ENCODE results near the gene MUS81. TPM values are rescaled to one million over a fixed set of nuclear protein-coding genes. Genes with fewer than 3 reads are reported as not detected.

The MUS81 gene
- total RNA-seq, 1 donor from 2014 or later = 36.8 TPM

DNA sequence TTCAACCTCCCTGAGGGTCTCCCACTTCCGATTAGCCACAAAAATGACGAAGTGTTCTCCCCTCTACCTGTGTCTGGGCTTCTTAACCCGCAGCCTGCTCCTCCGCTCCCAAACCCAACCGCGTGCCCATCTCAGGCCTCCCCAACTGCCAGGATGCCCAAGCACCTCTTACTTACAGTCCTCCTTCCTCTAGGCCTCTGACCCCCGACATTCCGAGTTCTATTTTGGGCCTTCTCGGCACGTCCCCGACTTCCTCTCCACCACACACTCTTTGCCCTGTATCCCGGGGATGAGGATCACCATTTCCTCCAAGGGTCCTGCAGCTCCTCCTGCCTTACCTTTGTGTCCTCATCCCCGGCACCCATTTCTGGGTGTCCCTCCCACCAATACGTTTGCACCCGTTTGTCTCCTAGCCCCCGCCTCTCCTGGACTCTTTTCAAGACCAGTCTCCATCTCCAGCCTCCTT is 388 bp upstream of the MUS81 start:
- H3K4me2 ChIP-seq = peak overlapping the region; percentile 90
- peak overlapping the region; percentile 88 for H3K27ac ChIP-seq
- peak overlapping the region; percentile 1 for H3K9ac ChIP-seq
- Mint-ChIP-seq H3K4me3 (peak overlapping the region; percentile 95), H3K27me3 (ENCODE audit: insufficient read depth, low read depth) (peaks cover 23% of the 10 kb centered on the region), H3K4me1 (peaks cover 33% of the 10 kb centered on the region), H3K36me3 (peaks cover 25% of the 10 kb centered on the region), H3K27ac (peak overlapping the region; percentile 100), H3K9me3 (peaks cover 3% of the 10 kb centered on the region)
- H3K79me2 ChIP-seq (ENCODE audit: low read depth) = peaks cover 47% of the 10 kb centered on the region
- DNase-seq (ENCODE audit: low spot score) = peak; percentile 64
- peak overlapping the region; percentile 87 for H3K4me3 ChIP-seq
- peaks cover 10% of the 10 kb centered on the region for H3K4me1 ChIP-seq
- peaks cover 7% of the 10 kb centered on the region for H3K36me3 ChIP-seq
- no peaks in the 10 kb centered on the region for H3K9me3 ChIP-seq (ENCODE audit: low read depth)
- TF ChIP-seq EZH2phosphoT487 (IDR thresholded peaks at IDR 0.05) (no peak), CTCF (IDR thresholded peaks at IDR 0.05) (no peak), EZH2 (IDR thresholded peaks at IDR 0.05) (no peak)
- peaks cover 59% of the 10 kb centered on the region for H3F3A ChIP-seq (ENCODE audit: low read depth)
- H4K20me1 ChIP-seq (ENCODE audit: low read depth) = peaks cover 35% of the 10 kb centered on the region
- no peaks in the 10 kb centered on the region for H3K27me3 ChIP-seq
- H2AFZ ChIP-seq (replicated peaks) = peak overlapping the region; percentile 20

DNA sequence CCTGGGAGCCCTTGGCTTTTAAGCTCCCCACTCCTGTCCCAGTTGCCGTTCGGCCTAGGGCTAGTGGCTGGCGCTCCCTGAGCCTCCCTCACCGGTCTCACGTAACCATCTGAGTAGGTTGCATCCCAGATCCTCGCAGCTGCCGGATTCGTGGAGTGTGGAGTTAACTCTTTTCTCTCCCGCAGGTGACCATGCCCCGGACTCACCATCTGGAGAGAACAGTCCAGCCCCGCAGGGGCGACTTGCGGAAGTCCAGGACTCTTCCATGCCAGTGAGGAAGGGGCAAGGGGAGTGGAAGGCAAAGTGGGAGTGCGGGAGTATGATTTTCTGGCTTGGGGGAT is 902 bp downstream of the MUS81 start:
- H3K4me3 ChIP-seq = peak overlapping the region; percentile 87
- no peak overlapping the region for H3K27ac ChIP-seq
- peaks cover 22% of the 10 kb centered on the region for H4K20me1 ChIP-seq (ENCODE audit: low read depth)
- H3K36me3 Mint-ChIP-seq = peaks cover 17% of the 10 kb centered on the region
- peak; percentile 43 for DNase-seq (ENCODE audit: low spot score)
- no peak for TF ChIP-seq CTCF (IDR thresholded peaks at IDR 0.05)
- no peaks in the 10 kb centered on the region for H3K9me3 ChIP-seq (ENCODE audit: low read depth)
- H3K36me3 ChIP-seq = no peaks in the 10 kb centered on the region
- peaks cover 34% of the 10 kb centered on the region for H3K79me2 ChIP-seq (ENCODE audit: low read depth)
- peaks cover 22% of the 10 kb centered on the region for H3K27me3 Mint-ChIP-seq (ENCODE audit: insufficient read depth, low read depth)
- peak overlapping the region; percentile 63 for H3K9ac ChIP-seq
- H3K9me3 Mint-ChIP-seq = peaks cover 3% of the 10 kb centered on the region
- peak overlapping the region; percentile 95 for H3K27ac Mint-ChIP-seq
- peak overlapping the region; percentile 90 for H3K4me2 ChIP-seq
- H3K27me3 ChIP-seq = no peaks in the 10 kb centered on the region
- H3K4me1 ChIP-seq = peaks cover 10% of the 10 kb centered on the region
- H3K4me1 Mint-ChIP-seq = peaks cover 27% of the 10 kb centered on the region
- peak overlapping the region; percentile 95 for H3K4me3 Mint-ChIP-seq
- H2AFZ ChIP-seq (replicated peaks) = no peak overlapping the region
- H3F3A ChIP-seq (ENCODE audit: low read depth) = peaks cover 49% of the 10 kb centered on the region

DNA sequence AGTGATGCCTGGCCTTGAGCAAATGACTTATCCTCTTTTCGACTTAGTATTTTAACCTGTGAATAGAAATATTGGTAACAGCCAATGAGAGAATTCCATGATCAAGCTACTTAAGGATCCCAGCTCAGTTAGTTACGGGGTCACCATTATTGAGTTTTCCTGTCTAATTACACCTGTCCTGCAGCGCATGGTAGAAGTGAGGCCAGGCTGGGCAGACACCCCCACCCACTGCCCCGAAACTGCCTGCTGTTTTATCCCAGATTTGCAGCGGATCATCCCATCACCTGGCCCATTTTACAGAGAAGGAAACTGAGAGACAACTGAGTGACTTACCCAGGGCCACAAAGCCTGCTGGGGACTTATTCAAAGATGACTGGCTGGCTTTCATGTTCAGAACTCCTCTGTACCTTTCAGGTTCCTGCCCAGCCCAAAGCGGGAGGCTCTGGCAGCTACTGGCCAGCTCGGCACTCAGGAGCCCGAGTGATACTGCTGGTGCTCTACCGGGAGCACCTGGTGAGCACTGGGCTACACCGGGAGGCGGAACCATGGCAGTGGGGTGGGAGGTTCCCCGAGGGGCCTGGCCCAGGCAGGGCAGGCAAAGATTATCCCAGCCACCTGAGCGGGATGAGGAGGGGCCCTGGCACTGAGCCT is 1.4 kb downstream of the MUS81 start:
- no peak overlapping the region for H2AFZ ChIP-seq (replicated peaks)
- Mint-ChIP-seq H3K9me3 (peaks cover under 1% of the 10 kb centered on the region), H3K4me1 (peaks cover 24% of the 10 kb centered on the region), H3K4me3 (peak overlapping the region; percentile 95), H3K27ac (no peak overlapping the region), H3K36me3 (peaks cover 11% of the 10 kb centered on the region), H3K27me3 (ENCODE audit: insufficient read depth, low read depth) (peaks cover 17% of the 10 kb centered on the region)
- DNase-seq (ENCODE audit: low spot score) = peak; percentile 1
- peaks cover 20% of the 10 kb centered on the region for H4K20me1 ChIP-seq (ENCODE audit: low read depth)
- H3K27ac ChIP-seq = no peak overlapping the region
- H3F3A ChIP-seq (ENCODE audit: low read depth) = peaks cover 46% of the 10 kb centered on the region
- peaks cover 6% of the 10 kb centered on the region for H3K4me1 ChIP-seq
- peaks cover 29% of the 10 kb centered on the region for H3K79me2 ChIP-seq (ENCODE audit: low read depth)
- no peaks in the 10 kb centered on the region for H3K9me3 ChIP-seq (ENCODE audit: low read depth)
- H3K36me3 ChIP-seq = no peaks in the 10 kb centered on the region
- H3K4me3 ChIP-seq = peak overlapping the region; percentile 87
- H3K4me2 ChIP-seq = peak overlapping the region; percentile 90
- no peaks in the 10 kb centered on the region for H3K27me3 ChIP-seq
- peak overlapping the region; percentile 63 for H3K9ac ChIP-seq
- TF ChIP-seq EZH2phosphoT487 (IDR thresholded peaks at IDR 0.05) (no peak), CTCF (IDR thresholded peaks at IDR 0.05) (no peak), EZH2 (IDR thresholded peaks at IDR 0.05) (no peak)
